Measurements from ENCODE around the gene CLIC6. TPM values are rescaled to one million over a fixed set of nuclear protein-coding genes. Genes with fewer than 3 reads are reported as not detected.

The CLIC6 gene
- total and polyA plus RNA-seq, 2 donors from 2014 or later, result 2.1 to 10.1 TPM

DNA sequence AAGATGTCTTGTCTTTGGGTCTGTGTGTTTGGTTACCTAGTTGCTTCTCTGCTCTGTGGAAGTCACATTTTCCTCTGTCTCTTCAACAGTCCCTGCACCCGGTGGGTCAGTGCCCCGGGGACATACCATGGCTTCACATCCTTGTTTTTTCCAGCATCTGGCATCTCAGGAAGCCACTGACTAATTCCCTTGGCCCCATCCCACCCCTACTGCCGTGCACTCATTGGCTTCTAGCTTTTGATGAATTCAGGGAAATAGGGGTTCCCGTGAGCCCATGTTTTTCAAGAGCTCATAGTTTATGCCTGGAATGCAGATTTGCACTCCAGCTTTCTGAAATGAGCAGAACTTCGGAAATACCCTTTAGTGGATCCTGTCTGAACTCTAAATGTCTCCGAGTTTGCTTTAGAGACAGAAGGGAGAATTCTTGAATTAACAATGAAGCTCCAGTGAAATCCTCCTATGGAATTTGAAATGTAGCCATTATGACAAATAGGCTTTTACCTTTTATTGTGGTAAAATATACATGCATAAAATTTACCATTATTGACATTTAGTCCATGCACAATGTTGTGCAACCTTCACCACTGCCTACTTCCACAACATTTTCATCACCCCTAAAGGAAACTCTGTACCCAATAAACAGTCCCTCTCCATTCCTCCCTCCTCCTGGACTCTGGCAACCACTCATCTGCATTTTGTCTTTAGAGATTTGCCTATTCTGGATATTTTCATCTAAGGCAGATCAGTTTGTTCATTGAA lies 67.5 kb downstream of the CLIC6 start:
- FAIRE-seq, result no peak
- TF ChIP-seq, protein P1, sequence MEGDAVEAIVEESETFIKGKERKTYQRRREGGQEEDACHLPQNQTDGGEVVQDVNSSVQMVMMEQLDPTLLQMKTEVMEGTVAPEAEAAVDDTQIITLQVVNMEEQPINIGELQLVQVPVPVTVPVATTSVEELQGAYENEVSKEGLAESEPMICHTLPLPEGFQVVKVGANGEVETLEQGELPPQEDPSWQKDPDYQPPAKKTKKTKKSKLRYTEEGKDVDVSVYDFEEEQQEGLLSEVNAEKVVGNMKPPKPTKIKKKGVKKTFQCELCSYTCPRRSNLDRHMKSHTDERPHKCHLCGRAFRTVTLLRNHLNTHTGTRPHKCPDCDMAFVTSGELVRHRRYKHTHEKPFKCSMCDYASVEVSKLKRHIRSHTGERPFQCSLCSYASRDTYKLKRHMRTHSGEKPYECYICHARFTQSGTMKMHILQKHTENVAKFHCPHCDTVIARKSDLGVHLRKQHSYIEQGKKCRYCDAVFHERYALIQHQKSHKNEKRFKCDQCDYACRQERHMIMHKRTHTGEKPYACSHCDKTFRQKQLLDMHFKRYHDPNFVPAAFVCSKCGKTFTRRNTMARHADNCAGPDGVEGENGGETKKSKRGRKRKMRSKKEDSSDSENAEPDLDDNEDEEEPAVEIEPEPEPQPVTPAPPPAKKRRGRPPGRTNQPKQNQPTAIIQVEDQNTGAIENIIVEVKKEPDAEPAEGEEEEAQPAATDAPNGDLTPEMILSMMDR (IDR thresholded peaks at IDR 0.05; ENCODE audit: borderline replicate concordance, extremely low read depth, insufficient read depth), result no peak
- no peak for DNase-seq
- H3K27me3 ChIP-seq (ENCODE audit: control insufficient read depth, insufficient read depth, low read length), result no peaks in the 10 kb centered on the region
- H3K4me3 ChIP-seq (ENCODE audit: low read length in 3 of 3), result no peak overlapping the region
- H3K27ac ChIP-seq (ENCODE audit: low read depth in 2 of 2, low read length in 2 of 2), result no peak overlapping the region
- H3K9me3 ChIP-seq (ENCODE audit: control insufficient read depth in 2 of 3, insufficient read depth in 1 of 3, low read length in 3 of 3), result no peaks in the 10 kb centered on the region
- intact Hi-C loops (cut with DNase I), result no loop called here
- no peaks in the 10 kb centered on the region for H3K36me3 ChIP-seq (ENCODE audit: control insufficient read depth in 2 of 3, insufficient read depth in 3 of 3, low read length in 3 of 3)
- no peaks in the 10 kb centered on the region for H3K4me1 ChIP-seq (ENCODE audit: control insufficient read depth in 2 of 3, insufficient read depth in 2 of 3, low read depth in 1 of 3, low read length in 3 of 3)
- H3K9ac ChIP-seq (ENCODE audit: low read length in 3 of 3), result no peak overlapping the region

DNA sequence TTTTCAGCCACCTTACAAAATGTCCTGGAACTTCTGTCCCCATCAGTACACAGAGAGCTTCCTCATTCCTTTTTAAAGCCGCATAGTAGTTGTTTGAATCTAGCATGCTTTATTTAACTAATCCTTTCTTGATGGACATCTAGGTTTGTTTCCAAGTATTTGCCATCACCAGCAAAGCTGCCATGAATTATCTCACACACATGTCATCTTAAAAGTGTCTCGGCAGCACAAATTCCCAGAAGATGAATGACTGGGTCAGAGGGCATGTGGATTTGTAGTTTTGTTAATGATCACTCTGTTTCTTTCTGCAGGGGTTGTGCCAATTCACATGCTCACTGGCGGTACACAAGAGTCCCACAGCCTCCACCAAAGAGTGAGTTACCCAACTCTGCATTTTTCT lies 68.3 kb downstream of the CLIC6 start:
- intact Hi-C loops (cut with DNase I), result no loop called here
- TF ChIP-seq, protein P1 (IDR thresholded peaks at IDR 0.05; ENCODE audit: borderline replicate concordance, extremely low read depth, insufficient read depth), result no peak
- no peaks in the 10 kb centered on the region for H3K27me3 ChIP-seq (ENCODE audit: control insufficient read depth, insufficient read depth, low read length)
- H3K9me3 ChIP-seq (ENCODE audit: control insufficient read depth in 2 of 3, insufficient read depth in 1 of 3, low read length in 3 of 3), result no peaks in the 10 kb centered on the region
- peak in 1 of 5 donors; percentile 12 for DNase-seq
- H3K4me3 ChIP-seq (ENCODE audit: low read length in 3 of 3), result no peak overlapping the region
- H3K27ac ChIP-seq (ENCODE audit: low read depth in 2 of 2, low read length in 2 of 2), result no peak overlapping the region
- no peaks in the 10 kb centered on the region for H3K36me3 ChIP-seq (ENCODE audit: control insufficient read depth in 2 of 3, insufficient read depth in 3 of 3, low read length in 3 of 3)
- FAIRE-seq, result no peak
- H3K4me1 ChIP-seq (ENCODE audit: control insufficient read depth in 2 of 3, insufficient read depth in 2 of 3, low read depth in 1 of 3, low read length in 3 of 3), result no peaks in the 10 kb centered on the region
- no peak overlapping the region for H3K9ac ChIP-seq (ENCODE audit: low read length in 3 of 3)

GRCh38 chr21:34740198-34740597 lies 71.4 kb downstream of the CLIC6 start:
- intact Hi-C loops (cut with DNase I), result loop anchor here (10.0 kb wide), 1 partner anchor 1105 kb away; no protein-coding TSS in a partner anchor
- Histone ChIP-seq H3K9ac (ENCODE audit: low read length in 3 of 3) (no peak overlapping the region), H3K4me1 (ENCODE audit: control insufficient read depth in 2 of 3, insufficient read depth in 2 of 3, low read depth in 1 of 3, low read length in 3 of 3) (peaks cover 0 to 3% (median 0%) of the 10 kb centered on the region in 3 donors), H3K36me3 (ENCODE audit: control insufficient read depth in 2 of 3, insufficient read depth in 3 of 3, low read length in 3 of 3) (no peaks in the 10 kb centered on the region), H3K27me3 (ENCODE audit: control insufficient read depth, insufficient read depth, low read length) (no peaks in the 10 kb centered on the region), H3K4me3 (ENCODE audit: low read length in 3 of 3) (no peak overlapping the region), H3K27ac (ENCODE audit: low read depth in 2 of 2, low read length in 2 of 2) (no peak overlapping the region), H3K9me3 (ENCODE audit: control insufficient read depth in 2 of 3, insufficient read depth in 1 of 3, low read length in 3 of 3) (no peaks in the 10 kb centered on the region)
- FAIRE-seq (no peak), DNase-seq (no peak)
- TF ChIP-seq, protein P1 (IDR thresholded peaks at IDR 0.05; ENCODE audit: borderline replicate concordance, extremely low read depth, insufficient read depth), result no peak
